ENCODE results near the gene NDOR1. TPM values are rescaled to one million over a fixed set of nuclear protein-coding genes. Genes with fewer than 3 reads are reported as not detected.

NDOR1 gene
- polyA plus RNA-seq, 2 of the 4 experiments (the other 2 are of a cell fraction) = 5.6 to 19.5 TPM

GRCh38 chr9:137222190-137223077, 16.9 kb downstream of the NDOR1 start, which contains the start of gene RNF208:
Gene RNF208 (minus strand): TSS chr9:137222240. CDS start chr9:137221212, 1,028 bp downstream.
- 91% methylated on average over 71 of the region's 88 CpGs for WGBS (ENCODE audit: missing lambda C conversion rate)

DNA sequence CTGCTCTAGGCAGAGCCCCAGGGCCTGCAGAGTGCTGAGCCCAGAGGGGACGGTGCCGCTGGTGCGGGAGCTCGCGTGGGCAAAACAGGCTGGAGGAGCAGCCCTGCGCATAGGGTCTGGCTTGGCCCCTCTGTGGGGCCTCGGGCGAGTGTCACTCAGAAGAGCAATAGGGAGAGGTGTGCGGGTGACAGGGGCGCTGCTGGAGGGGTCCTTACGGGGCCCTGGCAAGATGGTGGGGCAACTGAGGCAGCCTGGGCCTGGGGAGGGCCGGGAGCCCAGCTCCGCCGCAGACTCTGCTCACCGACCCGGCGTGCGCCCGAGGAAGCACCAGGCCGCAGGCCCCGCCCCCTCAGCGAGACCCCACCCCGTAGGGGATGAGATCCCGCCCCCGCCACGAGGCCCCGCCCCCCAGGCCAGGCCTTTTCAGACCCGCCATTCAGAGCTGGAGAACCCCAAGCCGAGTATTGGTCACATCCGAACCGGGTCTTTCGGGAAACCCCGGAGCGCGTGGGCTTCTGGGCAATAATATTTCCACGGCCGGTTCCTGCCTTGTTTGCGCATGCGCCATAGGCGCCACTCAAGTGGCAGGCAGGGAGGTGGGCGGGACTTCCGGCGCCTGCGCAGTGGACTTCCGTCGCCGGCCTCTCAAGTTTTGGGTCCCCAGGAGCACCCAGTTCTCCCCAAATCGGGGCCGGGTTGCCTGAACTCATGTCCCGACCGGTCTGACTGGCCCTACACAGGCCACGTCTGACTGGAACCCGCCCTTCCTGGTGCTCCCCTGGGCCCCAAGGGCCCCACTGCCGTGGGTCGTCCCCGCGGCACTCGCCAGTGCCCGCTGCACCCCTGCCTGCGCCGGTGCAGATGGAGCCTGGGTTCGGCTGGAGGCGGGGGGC, 17.8 kb downstream of the NDOR1 start:
- no peaks in the 10 kb centered on the region for H3K9me3 ChIP-seq
- DNase-seq (ENCODE audit: low read depth in 1 of 2, low spot score in 1 of 2) (peak; percentile 95 to 98), FAIRE-seq (peak; percentile 90), ATAC-seq (peak; percentile 44 to 76)
- H3K4me3 ChIP-seq = peak overlapping the region; percentile 72
- ChIA-PET CTCF (interaction anchor here (0.7 to 10.1 kb wide), 14 partner anchors 11 to 194 kb away, joined by 3 to 113 read pairs (median 5); partner anchors contain the start of genes ANAPC2, NPDC1, SSNA1 and TUBB4B), POLR2A (interaction anchor here (0.6 to 3.5 kb wide), 17 partner anchors 13 to 348 kb away, joined by 3 to 37 read pairs (median 5); partner anchors contain the start of genes ANAPC2, SSNA1, TOR4A and TPRN)
- peak overlapping the region; percentile 98 for H3K4me2 ChIP-seq
- peak overlapping the region; percentile 89 to 93 for H3K27ac ChIP-seq
- WGBS (ENCODE audit: missing lambda C conversion rate) = 3% methylated on average over 21 of the region's 63 CpGs
- H3K4me1 ChIP-seq = peaks cover 66% of the 10 kb centered on the region
- TF ChIP-seq ATOH8 (CRISPR knock-in tag; IDR thresholded peaks at IDR 0.05; ENCODE audit: low read depth) = no peak
- no peak for TF ChIP-seq MAFK (IDR thresholded peaks at IDR 0.05; ENCODE audit: partially characterized antibody)
- TF ChIP-seq POLR2AphosphoS2 (conservative IDR thresholded peaks at IDR 0.05; ENCODE audit: low read length) = no peak
- no peak for TF ChIP-seq SREBF2 (IDR thresholded peaks at IDR 0.05)
- no peak for TF ChIP-seq HDAC2 (IDR thresholded peaks at IDR 0.05)
- TF ChIP-seq JUN (IDR thresholded peaks at IDR 0.05) = peak; percentile 82 to 90; a peak in 4 of 5 replicates
- TF ChIP-seq MYC (IDR thresholded peaks at IDR 0.05; ENCODE audit: borderline replicate concordance, low read length) = no peak
- TF ChIP-seq PHF8 (IDR thresholded peaks at IDR 0.05; ENCODE audit: borderline replicate concordance, low read depth) = peak; percentile 24; the same call in 1 of the 2 replicates
- no peak for TF ChIP-seq TFCP2L1 (CRISPR knock-in tag; IDR thresholded peaks at IDR 0.05)
- TF ChIP-seq USF2 (IDR thresholded peaks at IDR 0.05) = no peak
- TF ChIP-seq JUNB (IDR thresholded peaks at IDR 0.05) = no peak

More at GRCh38 chr9:137222190-137223077, 16.9 kb downstream of the NDOR1 start, which contains the start of gene RNF208:
- Histone ChIP-seq H3K27ac (peak within 1 kb of the TSS; percentile 89 to 93), H3K4me2 (peak within 1 kb of the TSS; percentile 82), H3K4me3 (peak within 1 kb of the TSS; percentile 72), H3K9me3 (no peaks in the 10 kb centered on the region), H3K4me1 (peaks cover 64% of the 10 kb centered on the region)
- ATAC-seq (peak; percentile 0; a peak in 3 of 6 replicates), FAIRE-seq (no peak), DNase-seq (ENCODE audit: low read depth in 1 of 2, low spot score in 1 of 2) (no peak)
- TF ChIP-seq, protein P1, sequence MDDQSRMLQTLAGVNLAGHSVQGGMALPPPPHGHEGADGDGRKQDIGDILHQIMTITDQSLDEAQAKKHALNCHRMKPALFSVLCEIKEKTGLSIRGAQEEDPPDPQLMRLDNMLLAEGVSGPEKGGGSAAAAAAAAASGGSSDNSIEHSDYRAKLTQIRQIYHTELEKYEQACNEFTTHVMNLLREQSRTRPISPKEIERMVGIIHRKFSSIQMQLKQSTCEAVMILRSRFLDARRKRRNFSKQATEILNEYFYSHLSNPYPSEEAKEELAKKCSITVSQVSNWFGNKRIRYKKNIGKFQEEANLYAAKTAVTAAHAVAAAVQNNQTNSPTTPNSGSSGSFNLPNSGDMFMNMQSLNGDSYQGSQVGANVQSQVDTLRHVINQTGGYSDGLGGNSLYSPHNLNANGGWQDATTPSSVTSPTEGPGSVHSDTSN (IDR thresholded peaks at IDR 0.05) = no peak
- no peak for TF ChIP-seq ATOH8 (CRISPR knock-in tag; IDR thresholded peaks at IDR 0.05; ENCODE audit: low read depth)
- TF ChIP-seq JUN (IDR thresholded peaks at IDR 0.05) = no peak
- TF ChIP-seq, protein P2, sequence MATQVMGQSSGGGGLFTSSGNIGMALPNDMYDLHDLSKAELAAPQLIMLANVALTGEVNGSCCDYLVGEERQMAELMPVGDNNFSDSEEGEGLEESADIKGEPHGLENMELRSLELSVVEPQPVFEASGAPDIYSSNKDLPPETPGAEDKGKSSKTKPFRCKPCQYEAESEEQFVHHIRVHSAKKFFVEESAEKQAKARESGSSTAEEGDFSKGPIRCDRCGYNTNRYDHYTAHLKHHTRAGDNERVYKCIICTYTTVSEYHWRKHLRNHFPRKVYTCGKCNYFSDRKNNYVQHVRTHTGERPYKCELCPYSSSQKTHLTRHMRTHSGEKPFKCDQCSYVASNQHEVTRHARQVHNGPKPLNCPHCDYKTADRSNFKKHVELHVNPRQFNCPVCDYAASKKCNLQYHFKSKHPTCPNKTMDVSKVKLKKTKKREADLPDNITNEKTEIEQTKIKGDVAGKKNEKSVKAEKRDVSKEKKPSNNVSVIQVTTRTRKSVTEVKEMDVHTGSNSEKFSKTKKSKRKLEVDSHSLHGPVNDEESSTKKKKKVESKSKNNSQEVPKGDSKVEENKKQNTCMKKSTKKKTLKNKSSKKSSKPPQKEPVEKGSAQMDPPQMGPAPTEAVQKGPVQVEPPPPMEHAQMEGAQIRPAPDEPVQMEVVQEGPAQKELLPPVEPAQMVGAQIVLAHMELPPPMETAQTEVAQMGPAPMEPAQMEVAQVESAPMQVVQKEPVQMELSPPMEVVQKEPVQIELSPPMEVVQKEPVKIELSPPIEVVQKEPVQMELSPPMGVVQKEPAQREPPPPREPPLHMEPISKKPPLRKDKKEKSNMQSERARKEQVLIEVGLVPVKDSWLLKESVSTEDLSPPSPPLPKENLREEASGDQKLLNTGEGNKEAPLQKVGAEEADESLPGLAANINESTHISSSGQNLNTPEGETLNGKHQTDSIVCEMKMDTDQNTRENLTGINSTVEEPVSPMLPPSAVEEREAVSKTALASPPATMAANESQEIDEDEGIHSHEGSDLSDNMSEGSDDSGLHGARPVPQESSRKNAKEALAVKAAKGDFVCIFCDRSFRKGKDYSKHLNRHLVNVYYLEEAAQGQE (IDR thresholded peaks at IDR 0.05) = no peak
- no peak for TF ChIP-seq ELK1 (IDR thresholded peaks at IDR 0.05; ENCODE audit: low read depth, low read length)
- POLR2A ChIA-PET = interaction anchor here (0.6 to 3.5 kb wide), 14 partner anchors 13 to 375 kb away, joined by 3 to 37 read pairs (median 6); partner anchors contain the start of genes ANAPC2, SSNA1, TOR4A and TPRN
- CTCF ChIA-PET = interaction anchor here (0.7 to 10.1 kb wide), 11 partner anchors 12 to 193 kb away, joined by 3 to 113 read pairs (median 7); partner anchors contain the start of genes ANAPC2, NPDC1, SSNA1 and TUBB4B
